ENCODE data around the gene G3BP2.

Gene G3BP2

DNA sequence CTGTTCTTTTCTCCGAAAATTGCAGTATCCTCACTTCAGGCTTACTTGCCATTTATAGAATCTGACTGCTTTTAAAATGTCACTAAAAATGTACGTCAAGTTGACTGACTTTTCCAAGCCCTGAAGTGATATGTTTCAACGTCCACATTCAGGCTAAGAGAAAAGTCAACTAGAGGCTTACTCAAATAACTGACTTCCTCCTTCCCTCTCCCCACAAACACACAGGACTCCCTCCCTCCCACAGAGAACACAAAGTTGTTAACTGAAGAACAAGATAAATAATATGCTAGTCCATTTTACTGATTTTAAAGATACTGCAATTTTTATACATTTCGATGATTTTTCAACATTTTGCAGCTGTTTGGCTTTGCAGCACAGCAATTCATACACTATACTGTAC is 29.1 kb downstream of the G3BP2 start:
- TF ChIP-seq, protein P1, sequence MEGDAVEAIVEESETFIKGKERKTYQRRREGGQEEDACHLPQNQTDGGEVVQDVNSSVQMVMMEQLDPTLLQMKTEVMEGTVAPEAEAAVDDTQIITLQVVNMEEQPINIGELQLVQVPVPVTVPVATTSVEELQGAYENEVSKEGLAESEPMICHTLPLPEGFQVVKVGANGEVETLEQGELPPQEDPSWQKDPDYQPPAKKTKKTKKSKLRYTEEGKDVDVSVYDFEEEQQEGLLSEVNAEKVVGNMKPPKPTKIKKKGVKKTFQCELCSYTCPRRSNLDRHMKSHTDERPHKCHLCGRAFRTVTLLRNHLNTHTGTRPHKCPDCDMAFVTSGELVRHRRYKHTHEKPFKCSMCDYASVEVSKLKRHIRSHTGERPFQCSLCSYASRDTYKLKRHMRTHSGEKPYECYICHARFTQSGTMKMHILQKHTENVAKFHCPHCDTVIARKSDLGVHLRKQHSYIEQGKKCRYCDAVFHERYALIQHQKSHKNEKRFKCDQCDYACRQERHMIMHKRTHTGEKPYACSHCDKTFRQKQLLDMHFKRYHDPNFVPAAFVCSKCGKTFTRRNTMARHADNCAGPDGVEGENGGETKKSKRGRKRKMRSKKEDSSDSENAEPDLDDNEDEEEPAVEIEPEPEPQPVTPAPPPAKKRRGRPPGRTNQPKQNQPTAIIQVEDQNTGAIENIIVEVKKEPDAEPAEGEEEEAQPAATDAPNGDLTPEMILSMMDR (IDR thresholded peaks at IDR 0.05; ENCODE audit: borderline replicate concordance, control extremely low read depth, extremely low read depth, insufficient read depth, missing control alignments): no peak
- in situ Hi-C loops (cut with MboI; ENCODE audit: low sequenced_read_pairs, unreplicated experiment): no loop called here
- no peak for DNase-seq (ENCODE audit: low spot score)

DNA sequence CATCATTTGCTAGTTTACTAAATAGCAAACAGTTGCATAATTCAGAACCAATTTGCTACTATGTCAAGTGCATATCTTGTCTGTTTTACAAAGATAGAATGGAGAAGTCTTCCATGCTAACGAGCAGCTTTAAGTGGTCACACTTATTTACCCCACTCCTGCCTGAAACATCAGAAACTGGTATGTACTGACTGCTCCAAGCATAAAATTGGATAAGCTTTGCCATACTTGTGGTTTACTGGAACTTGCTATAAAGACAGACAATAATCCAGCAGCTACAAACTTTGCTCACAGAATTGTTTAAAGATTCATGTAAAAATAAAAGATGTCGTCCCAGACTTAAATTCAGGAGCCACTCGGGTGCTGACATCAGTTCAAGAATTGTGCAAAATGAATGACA is 29.6 kb downstream of the G3BP2 start:
- DNase-seq (ENCODE audit: low spot score): no peak
- TF ChIP-seq, protein P1 (IDR thresholded peaks at IDR 0.05; ENCODE audit: borderline replicate concordance, control extremely low read depth, extremely low read depth, insufficient read depth, missing control alignments): no peak
- in situ Hi-C loops (cut with MboI; ENCODE audit: low sequenced_read_pairs, unreplicated experiment): no loop called here

GRCh38 chr4:75639124-75639695 is 34.0 kb downstream of the G3BP2 start:
- TF ChIP-seq, protein P1 (IDR thresholded peaks at IDR 0.05; ENCODE audit: borderline replicate concordance, control extremely low read depth, extremely low read depth, insufficient read depth, missing control alignments): no peak
- DNase-seq (ENCODE audit: low spot score): no peak
- in situ Hi-C loops (cut with MboI; ENCODE audit: low sequenced_read_pairs, unreplicated experiment): no loop called here

GRCh38 chr4:75637827-75638226 is 35.4 kb downstream of the G3BP2 start:
- in situ Hi-C loops (cut with MboI; ENCODE audit: low sequenced_read_pairs, unreplicated experiment): no loop called here
- TF ChIP-seq, protein P1 (IDR thresholded peaks at IDR 0.05; ENCODE audit: borderline replicate concordance, control extremely low read depth, extremely low read depth, insufficient read depth, missing control alignments): no peak
- no peak for DNase-seq (ENCODE audit: low spot score)

DNA sequence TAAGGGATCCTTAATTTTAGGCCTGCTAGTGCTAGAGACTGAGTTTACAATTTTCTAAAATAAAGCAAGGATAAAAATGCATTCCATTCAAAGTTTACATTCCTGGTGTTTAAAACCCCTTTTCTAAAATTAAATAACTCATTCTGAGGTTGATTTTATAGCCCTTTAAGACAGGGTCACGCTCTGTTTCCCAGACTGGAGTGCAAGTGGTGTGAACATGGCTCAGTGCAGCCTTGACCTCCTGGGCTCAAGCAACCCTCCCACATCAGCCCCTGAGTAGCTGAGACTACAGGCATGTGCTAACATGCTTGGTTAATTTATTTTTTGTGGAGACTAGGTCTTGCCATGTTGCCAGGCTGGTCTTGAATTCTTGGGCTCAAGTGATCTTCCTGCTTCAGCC is 36.0 kb downstream of the G3BP2 start:
- in situ Hi-C loops (cut with MboI; ENCODE audit: low sequenced_read_pairs, unreplicated experiment): no loop called here
- DNase-seq (ENCODE audit: low spot score): no peak
- TF ChIP-seq, protein P1 (IDR thresholded peaks at IDR 0.05; ENCODE audit: borderline replicate concordance, control extremely low read depth, extremely low read depth, insufficient read depth, missing control alignments): no peak

- in situ Hi-C loops (cut with MboI; ENCODE audit: low sequenced_read_pairs, unreplicated experiment): no loop called here
- TF ChIP-seq, protein P1 (IDR thresholded peaks at IDR 0.05; ENCODE audit: borderline replicate concordance, control extremely low read depth, extremely low read depth, insufficient read depth, missing control alignments): no peak
- no peak for DNase-seq (ENCODE audit: low spot score)
These were observed 38.3 kb downstream of the G3BP2 start for GRCh38 chr4:75634951-75635350.

Measured in GM13976 (cell line).